Activated T-helper 9 cell treated with anti-CD3 and anti-CD28 coated beads, Interleukin-2, amount 50 U/mL, for 16 hours (primary cell): ENCODE results near the gene MRS2.

ENCODE experiments used
- DNase-seq: peaks from one replicate; pipeline ENCODE4 v3.0.0-alpha.2; 2020; ENCODE audit warnings: low read depth

MRS2 gene

DNA sequence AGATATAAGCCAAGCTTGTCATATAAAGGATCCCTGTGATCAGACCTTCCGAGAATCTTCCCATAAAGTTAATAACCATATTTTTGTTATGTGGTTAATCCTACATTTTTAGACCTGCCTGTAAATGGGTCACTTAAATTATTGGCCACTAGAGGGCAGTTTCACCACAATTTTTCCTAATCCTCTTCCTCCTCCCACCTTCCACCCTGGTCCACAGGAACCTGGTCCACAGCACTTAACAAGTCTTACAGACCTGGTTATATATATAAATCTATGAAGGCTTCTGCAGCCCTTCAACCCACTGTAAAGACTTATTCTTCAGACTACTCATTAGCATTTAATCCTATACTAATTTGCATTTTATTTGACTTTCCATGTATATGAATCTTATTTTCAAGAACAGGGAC is 28.3 kb downstream of the MRS2 start:
- DNase-seq, result no peak

DNA sequence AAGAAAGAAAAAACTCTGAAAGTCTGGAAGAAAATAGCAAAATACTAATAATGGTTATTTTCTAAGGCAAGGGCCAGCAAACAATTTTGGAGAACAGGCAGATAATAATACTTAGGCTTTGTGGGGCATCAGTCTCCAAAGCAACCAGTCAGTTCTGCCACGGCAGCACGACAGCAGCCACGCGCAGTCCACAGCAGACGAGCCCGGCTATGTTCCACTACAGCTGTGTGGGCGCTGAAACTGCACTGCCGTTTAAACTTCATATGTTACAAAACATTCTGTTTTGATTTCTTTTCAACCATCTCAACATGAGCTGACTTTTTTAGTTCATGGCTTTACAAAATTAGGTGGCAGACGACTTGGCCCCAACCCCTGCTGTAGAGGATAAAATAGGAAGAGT is 29.9 kb downstream of the MRS2 start:
- no peak for DNase-seq

DNA sequence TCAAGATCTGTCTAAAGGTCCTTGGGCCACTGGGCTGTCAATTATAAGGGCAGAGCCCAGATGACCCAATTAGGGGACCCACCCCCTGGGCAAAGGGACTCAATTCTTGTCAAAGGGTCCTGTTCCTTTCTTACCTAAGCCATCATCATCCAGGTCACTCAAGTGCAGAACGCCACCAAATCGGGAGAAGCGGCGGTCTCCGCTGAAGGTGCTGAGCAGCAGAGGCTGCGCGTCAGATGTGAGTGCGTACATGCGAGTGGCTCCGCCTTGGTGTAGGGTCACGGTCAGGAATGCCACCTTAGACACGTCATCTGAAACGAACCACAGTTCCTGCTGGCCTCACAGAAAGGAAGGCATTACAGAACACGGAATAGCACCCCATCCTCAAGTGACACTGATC is 34.2 kb downstream of the MRS2 start:
- no peak for DNase-seq

DNA sequence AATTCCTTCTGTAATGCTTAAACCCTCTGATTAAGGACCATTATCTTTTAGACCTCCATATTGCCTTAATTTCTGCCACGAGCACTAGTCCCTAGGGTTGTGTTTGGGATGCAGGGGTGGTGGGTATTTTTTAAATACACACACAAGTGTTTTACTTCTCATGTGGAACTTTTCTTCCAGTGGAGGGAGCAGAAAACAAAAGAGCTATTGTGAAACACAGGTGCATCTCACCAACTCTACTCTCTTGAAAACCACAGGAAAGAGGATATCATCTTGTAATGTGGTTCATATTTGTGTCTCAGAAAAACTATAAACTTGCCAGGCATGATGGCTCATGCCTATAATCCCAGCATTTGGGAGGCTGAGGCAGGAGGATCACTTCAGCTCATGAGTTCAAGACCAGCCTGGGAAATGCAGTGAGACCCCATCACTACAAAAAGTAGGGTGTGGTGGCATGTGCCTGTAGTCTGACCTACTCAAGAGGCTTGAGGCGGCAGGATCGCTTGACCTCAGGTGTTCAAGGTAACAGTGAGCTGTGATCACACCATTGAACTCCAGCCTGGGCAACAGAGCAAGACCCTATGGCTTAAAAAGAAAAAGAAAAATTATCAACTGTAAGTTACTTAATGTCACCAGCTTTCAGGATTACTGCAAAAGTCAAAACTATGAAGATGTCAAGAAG is 37.3 kb downstream of the MRS2 start:
- DNase-seq, result no peak

DNA sequence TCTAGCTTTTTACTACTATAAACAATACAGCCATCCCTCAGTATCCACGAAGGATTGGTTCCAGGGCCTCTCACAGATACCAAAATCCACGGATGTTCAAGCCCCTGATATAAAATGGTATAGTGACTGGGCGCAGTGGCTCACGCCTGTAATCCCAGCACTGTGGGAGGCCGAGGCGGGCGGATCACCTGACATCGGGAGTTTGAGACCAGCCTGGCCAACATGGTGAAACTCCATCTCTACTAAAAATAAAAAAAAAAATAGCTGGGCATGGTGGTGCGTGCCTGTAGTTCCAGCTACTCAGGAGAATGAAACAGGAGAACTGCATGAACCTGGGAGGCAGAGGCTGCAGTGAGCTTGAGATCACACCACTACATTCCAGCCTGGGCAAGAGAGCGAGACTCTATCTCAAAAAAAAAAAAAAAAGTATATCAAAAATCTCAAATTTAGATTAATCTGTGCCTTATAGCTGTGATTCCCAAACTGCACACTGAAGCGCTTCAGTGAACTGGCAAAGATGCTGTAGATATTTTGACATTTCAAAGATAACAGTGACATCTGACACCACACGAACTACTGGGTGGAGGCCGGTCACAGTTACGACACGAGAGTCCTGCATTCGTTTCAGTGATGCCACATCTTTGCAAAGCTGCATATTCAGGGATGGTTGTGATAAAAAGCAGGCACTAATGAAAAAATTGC is 38.3 kb downstream of the MRS2 start:
- no peak for DNase-seq

DNA sequence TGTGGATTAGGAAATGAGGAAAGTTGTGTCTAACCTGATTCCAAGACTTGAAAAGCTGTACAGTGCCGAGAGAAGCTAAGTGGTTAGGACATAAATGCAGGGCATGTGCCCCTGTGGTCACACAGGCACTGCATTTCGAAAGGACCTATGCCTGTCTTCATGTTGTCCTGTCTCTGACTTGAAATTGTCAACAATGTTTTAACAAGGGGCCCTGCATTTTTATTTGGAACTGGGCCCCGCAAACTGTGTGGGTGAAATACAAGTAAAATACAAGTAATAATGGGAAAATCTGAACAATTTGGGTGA is 38.8 kb downstream of the MRS2 start:
- no peak for DNase-seq

DNA sequence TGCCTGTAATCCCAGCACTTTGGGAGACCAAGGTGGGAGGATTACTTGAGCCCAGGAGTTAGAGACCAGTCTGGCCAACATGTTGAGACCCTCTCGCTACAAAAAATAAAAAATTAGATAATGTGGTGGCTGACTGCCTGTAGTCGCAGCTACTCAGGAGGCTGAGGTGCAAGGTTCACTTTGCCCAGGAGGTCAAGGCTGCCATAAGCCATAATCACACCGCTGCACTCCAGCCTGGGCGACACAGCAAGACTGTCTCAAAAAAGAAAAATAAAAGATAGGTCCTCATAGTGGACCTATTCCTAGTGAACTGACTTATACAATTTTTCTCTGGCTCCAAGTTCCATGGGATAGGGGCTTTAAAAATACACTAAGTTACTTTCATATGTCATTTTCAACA is 41.9 kb downstream of the MRS2 start:
- no peak for DNase-seq

DNA sequence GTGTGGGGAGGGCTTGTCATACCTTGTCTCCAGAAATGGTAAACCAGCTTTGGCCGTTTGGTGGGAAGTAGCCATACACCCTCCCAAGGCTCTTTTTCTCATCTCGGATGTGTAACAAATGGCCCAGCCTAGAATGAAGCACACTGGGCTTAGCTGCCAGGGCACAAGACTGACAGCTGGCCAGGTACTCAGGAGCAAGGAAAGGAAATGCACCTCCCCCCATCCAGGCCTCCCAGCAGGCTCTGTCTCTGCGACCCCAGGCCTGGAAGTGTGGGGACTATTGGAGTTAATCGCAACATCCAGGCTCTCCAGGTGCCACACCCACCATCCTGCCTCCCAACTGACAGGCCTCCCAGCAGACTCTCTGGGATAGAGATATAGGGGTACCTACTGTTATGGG is 43.0 kb downstream of the MRS2 start:
- DNase-seq, result no peak

DNA sequence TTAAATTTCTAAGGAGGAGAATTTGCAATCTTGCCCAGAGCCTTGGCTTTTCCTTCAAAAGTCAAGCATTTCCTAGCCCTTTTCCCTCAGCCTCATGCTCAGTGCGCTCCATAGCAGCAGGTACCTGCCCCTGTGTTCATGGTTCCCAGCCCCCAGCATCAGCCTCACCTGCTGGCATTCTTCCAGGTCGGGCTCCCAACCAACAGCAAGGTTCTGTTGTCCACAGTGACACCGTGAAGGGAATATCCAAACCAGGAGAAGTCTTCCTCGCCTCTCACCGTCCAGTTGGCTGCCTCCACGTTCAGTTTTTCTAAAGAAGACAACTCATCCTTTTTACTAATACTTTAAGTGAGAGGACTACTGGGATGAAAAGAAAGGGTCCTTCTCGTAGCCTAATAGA is 43.9 kb downstream of the MRS2 start:
- DNase-seq, result no peak

DNA sequence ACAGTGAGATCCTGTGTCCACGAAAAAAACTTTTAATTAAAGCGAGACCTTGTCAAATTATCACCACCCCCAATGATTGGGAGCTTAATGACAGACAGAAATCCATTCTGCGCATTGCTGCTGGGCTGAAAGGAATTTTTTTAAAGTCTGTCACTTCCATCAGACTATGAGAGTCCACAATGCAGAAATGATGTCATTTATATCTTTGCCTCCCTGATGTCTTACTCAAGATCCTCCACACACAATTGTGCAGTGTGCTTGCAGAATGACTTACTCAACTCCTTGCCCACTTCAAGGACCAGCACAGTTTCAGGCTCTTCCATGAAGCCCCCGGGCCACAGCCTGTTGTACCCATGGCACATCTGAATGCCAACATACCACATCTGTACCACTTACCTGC is 45.7 kb downstream of the MRS2 start:
- DNase-seq, result no peak

DNA sequence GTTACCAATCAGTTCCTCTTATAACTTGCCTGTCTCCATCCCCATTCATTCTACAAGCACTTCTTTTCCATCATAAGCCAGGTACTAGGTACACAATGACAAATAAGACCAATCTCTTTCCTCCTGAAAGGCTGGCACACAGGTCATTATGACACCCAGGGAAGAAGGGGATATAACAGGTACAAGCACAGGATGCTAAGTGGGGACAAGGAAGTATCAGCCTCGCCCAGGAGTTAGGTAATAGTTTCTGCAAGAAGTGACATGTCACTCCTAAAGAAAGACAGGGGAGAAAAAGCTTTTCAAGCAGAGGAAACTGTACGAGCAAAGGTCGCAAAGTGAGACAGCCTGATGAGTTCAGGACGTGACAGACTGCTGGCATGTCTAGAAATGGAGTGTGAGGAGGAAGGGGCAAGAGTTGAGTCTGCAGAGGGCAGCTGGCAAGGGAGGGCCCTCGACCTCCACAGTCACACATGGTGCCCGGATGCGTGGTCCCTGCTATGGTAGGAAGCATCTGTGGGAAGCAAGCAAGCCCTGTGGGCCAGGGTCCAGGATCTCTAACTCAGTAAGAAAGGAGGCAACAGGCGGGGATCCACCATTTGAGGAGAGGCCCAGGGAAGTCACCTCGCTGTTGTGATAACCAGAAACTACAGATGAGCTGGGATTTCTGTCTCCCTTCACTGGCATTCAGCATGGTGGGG is 46.2 kb downstream of the MRS2 start:
- no peak for DNase-seq

DNA sequence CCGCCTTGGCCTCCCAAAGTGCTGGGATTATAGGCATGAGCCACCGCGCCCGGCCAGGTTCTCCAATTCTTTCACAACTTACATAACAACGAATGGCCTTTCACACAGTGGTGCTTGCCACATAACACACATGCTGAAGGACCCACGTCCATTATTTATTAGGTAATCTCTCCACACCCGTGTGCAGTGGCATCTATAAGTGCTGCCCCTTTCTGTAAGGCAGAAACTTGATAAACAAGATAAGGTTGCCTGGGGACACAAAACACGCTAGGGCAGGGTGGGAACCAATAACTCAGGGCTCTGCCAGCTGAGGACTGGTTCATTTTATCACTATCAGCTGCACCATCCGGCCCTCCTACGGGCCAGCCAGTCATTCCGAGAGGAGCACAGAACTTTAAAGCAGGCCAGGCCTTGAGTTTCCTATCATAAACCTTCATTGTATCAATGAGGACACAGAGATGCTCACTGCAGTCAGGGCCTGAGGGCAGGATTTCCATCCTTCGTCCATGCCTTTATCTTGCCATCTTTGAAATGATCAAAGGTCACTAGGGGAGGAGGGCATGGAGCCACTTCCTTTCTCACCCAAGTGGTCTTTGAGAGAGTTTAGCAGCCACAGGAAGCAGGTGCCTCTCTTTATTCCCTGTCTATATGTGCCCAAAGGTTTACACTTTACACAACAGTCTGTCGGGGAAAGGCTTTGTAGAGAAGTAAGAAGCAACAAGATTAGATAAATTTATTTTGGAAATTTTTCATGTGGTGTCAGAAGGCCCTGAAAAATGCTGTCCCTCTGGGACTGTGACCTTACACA is 49.0 kb downstream of the MRS2 start:
- no peak for DNase-seq

DNA sequence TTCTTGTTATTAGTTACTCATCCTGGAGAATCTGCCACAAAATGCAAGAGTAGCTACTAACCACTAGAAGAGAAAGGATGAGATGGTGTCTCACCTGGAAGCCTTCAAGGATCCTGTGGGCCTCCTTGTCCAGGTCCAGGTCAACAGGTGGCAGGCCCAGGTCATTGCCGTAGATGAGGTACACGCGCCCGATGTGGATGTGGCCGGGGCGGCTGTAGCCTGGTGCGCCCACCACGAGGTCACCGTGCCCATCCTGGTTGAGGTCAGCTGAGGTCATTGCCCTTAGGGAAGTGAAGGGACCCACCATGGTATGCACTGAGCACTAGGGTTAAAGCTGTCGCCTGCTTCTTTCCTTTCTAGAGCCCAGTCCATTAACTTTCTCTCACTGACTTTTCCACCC is 51.2 kb downstream of the MRS2 start:
- no peak for DNase-seq

DNA sequence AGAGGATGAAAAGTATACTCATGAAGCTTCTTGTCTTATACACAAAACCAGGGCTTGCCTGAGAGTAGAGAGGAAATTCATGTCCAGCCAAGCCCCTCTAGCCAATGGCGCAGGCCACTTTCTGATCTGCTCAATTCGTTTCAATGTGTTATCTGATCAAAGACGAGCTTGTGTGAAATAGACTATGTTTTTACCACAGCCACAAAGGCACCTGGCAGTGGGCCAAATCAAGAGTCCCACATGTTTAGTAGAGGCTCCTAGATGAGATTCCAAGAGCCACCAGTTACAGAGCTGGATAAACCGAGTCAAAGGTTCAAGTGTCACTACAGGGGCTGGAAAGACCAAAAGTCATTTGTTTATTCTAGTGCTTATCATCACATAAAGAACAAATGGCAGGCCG is 51.7 kb downstream of the MRS2 start:
- DNase-seq, result no peak

DNA sequence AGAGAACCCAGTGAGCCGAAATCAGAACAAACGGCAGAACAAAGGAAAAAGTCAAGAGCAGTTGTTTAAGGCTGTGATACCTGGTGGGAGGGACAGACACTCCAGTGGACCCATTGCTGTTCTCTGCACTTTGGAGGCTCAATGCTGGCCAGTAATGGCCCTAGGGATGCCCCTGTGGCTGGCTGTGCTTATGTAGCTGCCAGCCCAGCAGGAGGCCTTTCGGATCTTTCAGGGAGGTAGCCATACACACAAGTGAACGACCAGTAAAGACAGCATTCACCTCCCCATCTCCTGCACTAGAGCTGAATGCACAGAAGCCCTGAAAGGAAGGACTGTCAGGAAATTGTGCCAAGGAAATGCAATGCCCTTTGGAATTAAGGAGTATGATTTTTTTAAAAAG is 52.3 kb downstream of the MRS2 start:
- no peak for DNase-seq

DNA sequence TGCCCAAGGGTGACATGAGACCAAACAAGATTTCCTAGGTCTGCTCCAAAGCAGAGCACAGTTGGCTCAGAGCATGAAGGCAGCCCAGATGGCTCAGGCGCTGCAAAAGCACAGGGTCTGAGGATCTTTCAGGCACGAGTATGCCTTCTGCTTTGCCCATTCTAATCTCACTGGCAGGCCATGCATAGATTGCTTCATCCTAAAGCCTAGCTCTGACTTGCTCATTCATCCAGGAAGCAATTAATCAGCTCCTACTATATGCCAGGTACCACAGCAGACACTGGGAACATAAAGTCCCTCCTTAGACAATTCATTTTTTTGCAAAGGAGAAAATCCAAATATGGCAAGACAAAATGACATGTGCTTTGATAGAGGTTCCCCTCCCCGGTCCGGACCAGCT is 55.4 kb downstream of the MRS2 start:
- DNase-seq, result no peak

DNA sequence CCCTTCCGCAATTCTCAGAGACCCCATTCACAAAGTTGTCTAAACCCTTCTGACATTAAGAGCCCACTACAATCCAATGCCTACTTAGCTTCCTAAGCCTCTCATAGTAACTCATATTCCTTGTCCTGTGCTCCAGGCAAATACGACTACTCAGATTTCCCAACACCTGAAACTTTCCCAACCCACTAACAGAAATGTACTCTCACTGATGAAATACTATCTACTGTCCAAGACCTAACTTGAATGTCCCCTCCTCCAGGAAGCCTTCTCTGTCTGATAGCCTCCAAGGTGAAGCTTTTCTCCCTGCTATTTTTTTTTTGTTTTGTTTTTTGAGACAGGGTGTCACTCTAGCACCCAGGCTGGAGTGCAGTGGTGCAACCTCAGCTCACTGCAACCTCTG is 56.2 kb downstream of the MRS2 start:
- DNase-seq, result no peak

DNA sequence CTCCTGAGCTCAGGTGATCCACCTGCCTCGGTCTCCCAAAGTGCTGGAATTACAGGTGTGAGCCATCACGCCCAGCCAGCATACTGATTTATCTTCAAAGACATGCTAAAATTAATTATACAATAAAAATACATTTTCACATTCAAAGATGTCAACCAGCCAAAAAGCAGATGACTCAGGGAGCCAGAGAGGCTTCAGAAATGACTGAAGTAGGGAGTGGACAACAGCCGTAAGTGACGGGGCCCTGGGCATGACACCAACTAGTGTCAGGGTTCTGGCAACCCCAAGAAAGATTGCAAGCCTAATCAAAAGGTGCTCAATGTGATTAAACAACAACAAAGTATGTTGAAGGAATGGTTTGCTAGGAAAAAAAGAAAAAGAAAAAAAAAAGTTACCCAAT is 58.2 kb downstream of the MRS2 start:
- DNase-seq, result no peak

DNA sequence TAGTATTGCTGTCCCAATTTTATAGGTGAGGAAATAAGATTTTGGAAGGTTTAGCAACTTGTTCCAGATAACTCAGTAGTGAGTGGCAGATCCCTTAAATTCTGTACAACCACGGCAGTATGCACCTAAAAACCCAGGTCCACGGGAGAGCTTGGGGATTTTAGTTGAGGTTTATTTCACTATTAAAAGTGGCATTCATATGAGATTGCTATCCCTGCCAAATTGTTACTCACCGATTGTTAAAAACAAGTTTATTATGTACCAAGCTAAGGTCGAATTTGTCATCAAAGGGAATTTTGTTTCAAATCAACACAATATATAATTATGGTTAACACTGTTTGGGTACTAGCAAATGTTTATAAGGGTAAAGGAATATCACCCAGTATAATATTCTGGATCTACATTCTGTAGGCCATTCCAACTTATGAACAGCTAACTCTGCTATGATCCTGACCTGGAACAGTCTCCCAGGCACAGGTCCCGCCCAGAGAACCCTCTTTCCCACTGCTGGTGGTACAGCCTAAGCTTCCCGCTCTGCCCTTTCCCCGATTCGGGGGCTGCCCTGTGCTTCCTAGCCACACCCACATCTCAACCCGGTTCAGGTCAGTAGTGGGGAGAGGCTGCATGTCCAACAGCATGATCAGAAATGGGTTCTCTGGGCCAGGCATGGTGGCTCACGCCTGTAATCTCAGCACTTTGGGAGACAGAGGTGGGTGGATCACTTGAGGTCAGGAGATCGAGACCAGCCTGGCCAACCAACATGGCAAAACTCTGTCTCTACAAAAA is 61.7 kb downstream of the MRS2 start:
- DNase-seq, result no peak

DNA sequence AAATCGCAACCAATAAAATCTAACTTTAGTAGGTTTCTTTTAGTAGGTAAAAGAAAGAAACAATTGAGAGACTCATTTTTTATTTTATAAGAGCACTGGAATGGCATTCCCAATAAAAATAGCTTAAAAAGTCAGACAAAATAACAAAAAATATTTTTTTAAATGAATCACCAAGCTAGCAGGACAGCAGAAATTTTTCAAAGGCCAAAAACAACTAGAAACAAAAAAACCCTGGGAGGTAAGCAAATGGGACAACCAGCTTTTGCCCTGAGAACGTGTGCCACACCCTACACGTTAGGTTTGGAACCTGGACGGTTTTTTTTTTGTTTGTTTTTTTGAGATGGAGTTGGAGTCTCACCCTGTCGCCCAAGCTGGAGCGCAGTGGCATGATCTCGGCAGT is 67.1 kb downstream of the MRS2 start:
- no peak for DNase-seq

DNA sequence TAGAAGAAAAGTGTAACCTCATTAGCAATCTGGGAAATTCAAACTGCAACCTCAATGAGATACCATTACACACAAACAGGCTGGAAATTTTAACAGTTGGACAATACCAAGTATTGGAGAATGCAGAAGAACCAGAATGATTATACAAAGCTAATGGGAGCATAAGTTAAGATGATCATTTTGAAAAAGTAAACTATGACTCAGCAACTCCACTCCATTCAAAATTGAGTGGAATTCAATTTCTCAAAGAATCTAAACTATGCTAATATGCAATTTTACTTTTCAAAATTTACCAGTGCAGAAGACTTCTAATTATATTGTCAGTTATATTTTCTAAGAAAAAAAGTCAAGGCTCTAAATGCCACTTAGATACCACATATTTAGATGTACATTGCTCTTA is 69.4 kb downstream of the MRS2 start:
- DNase-seq, result no peak
